ENCODE results near the gene TRIO. TPM values are rescaled to one million over a fixed set of nuclear protein-coding genes. Genes with fewer than 3 reads are reported as not detected.

Gene TRIO
- total and polyA plus RNA-seq, 2 of the 8 experiments (the other 6 are each of a cell fraction or from before 2014, with no cell fraction given): 35.1 to 69.1 TPM

DNA sequence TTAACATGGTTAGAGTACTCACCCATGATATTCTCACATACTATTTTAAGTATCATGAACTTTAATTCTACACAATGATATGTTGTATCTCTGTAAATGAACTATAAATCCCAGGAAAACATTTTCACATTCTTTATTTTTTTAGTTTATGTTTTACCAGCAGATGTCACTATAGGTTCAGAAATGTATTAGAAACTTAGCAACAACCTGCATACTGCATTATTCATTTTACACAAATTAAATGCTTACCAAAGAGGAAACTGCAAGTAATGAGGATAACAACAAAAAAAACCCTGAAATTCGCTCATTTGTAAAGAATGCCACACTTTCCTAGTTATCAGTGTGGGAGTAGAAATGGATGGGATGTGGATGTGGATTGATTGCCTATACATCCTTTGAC is 221.0 kb downstream of the TRIO start:
- Histone ChIP-seq H2BK20ac (ENCODE audit: low read length) (no peak overlapping the region), H4K20me1 (replicated peaks in 1 of 2; ENCODE audit: control insufficient read depth in 1 of 2, insufficient read depth in 2 of 2, low read length in 2 of 2) (peaks cover 2 to 3% of the 10 kb centered on the region in 2 experiments), H3K4me1 (replicated peaks in 1 of 4; ENCODE audit: control insufficient read depth in 3 of 4, insufficient read depth in 4 of 4, low read length in 3 of 4) (peaks cover 0 to 2% (median 0%) of the 10 kb centered on the region in 4 experiments; a peak in 2 of 7 replicates), H2BK15ac (ENCODE audit: low read length) (no peak overlapping the region), H4K5ac (ENCODE audit: insufficient read length, low read depth, low read length) (no peak overlapping the region), H3K27me3 (replicated peaks in 1 of 4; ENCODE audit: control insufficient read depth in 3 of 4, extremely low read depth in 1 of 4, insufficient read depth in 3 of 4, low read length in 3 of 4) (no peaks in the 10 kb centered on the region), H3K18ac (ENCODE audit: extremely low read depth, low read length) (no peak overlapping the region), H3K4ac (replicated peaks; ENCODE audit: insufficient read length, low read depth, low read length) (no peak overlapping the region), H3K4me3 (ENCODE audit: extremely low read depth in 1 of 4, insufficient read depth in 2 of 4, low read depth in 3 of 4, low read length in 4 of 4) (no peak overlapping the region), H4K8ac (ENCODE audit: extremely low read depth, insufficient read depth, low read length) (no peak overlapping the region), H3K27ac (ENCODE audit: low read depth, low read length) (no peak overlapping the region), H3K79me1 (ENCODE audit: low read depth, low read length) (no peaks in the 10 kb centered on the region), H3K9me3 (ENCODE audit: insufficient read depth in 2 of 2, low read depth in 1 of 2, low read length in 1 of 2) (no peaks in the 10 kb centered on the region), H4K91ac (replicated peaks; ENCODE audit: insufficient read length, low read length) (no peak overlapping the region), H2BK5ac (ENCODE audit: low read depth, low read length) (no peak overlapping the region), H3K4me2 (ENCODE audit: insufficient read depth in 1 of 2, low read depth in 2 of 2, low read length in 2 of 2) (no peak overlapping the region), H3K36me3 (ENCODE audit: control insufficient read depth in 2 of 4, insufficient read depth in 4 of 4, low read length in 3 of 4) (peaks cover 26 to 58% (median 50%) of the 10 kb centered on the region in 4 experiments), H3K23me2 (ENCODE audit: low read depth, low read length) (no peaks in the 10 kb centered on the region), H3K9ac (replicated peaks in 1 of 4; ENCODE audit: extremely low read depth in 1 of 4, low read depth in 3 of 4, low read length in 3 of 4) (no peak overlapping the region), H2AK5ac (ENCODE audit: low read depth, low read length) (no peak overlapping the region), H2AFZ (ENCODE audit: low read length) (no peak overlapping the region), H2BK120ac (replicated peaks; ENCODE audit: low read depth, low read length) (no peak overlapping the region), H2BK12ac (ENCODE audit: low read depth, low read length) (no peak overlapping the region), H3K14ac (ENCODE audit: insufficient read length) (no peak overlapping the region), H3K23ac (ENCODE audit: insufficient read length) (no peak overlapping the region), H3K79me2 (ENCODE audit: control insufficient read depth in 1 of 2, insufficient read depth in 2 of 2, low read length in 2 of 2) (no peaks in the 10 kb centered on the region), H3K56ac (replicated peaks; ENCODE audit: insufficient read length, low read depth, low read length) (no peak overlapping the region)
- TF ChIP-seq NRF1 (IDR thresholded peaks at IDR 0.05; ENCODE audit: low read depth, low read length) (no peak), HDAC6 (IDR thresholded peaks at IDR 0.05; ENCODE audit: low read depth, low read length) (no peak), ASH2L (IDR thresholded peaks at IDR 0.05; ENCODE audit: low read length) (no peak), POLR2A (IDR thresholded peaks at IDR 0.05; ENCODE audit: control extremely low read depth in 1 of 2, low read depth in 2 of 2, low read length in 2 of 2) (no peak), TCF12 (IDR thresholded peaks at IDR 0.05; ENCODE audit: low read depth, low read length) (no peak), SP4 (IDR thresholded peaks at IDR 0.05; ENCODE audit: low read length) (no peak), NANOG (IDR thresholded peaks at IDR 0.05; ENCODE audit: insufficient read depth, low read depth, low read length, poor library complexity, severe bottlenecking) (no peak), RXRA (IDR thresholded peaks at IDR 0.05; ENCODE audit: insufficient read depth, low read depth, low read length) (no peak), TBP (IDR thresholded peaks at IDR 0.05; ENCODE audit: low read depth, low read length) (no peak), CBX5 (IDR thresholded peaks at IDR 0.05; ENCODE audit: low read depth, low read length) (no peak), KDM1A (IDR thresholded peaks at IDR 0.05; ENCODE audit: borderline replicate concordance, low read length) (no peak), ATF2 (IDR thresholded peaks at IDR 0.05; ENCODE audit: low read length) (no peak)
- TF ChIP-seq, protein P1, sequence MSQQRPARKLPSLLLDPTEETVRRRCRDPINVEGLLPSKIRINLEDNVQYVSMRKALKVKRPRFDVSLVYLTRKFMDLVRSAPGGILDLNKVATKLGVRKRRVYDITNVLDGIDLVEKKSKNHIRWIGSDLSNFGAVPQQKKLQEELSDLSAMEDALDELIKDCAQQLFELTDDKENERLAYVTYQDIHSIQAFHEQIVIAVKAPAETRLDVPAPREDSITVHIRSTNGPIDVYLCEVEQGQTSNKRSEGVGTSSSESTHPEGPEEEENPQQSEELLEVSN (IDR thresholded peaks at IDR 0.05): no peak
- ChIA-PET POLR2A (ENCODE audit: partially characterized antibody) (no interaction called here), CTCF (ENCODE audit: partially characterized antibody) (interaction anchor here (0.7 to 15.3 kb wide), 23 partner anchors 8 to 457 kb away, joined by 3 to 155 read pairs (median 5); no protein-coding TSS in a partner anchor)
- DNase-seq (ENCODE audit: low read depth in 1 of 2, low spot score in 2 of 2) (no peak), FAIRE-seq (no peak)
- WGBS, 2 experiments (ENCODE audit: extremely low coverage in 1 of 2, insufficient coverage in 1 of 2, insufficient read length in 1 of 2, insufficient replicate concordance in 2 of 2, low coverage in 1 of 2, low lambda C conversion rate in 2 of 2, missing lambda C conversion rate in 1 of 2): 56% methylated on average over 1 of the region's 1 CpG; no CpG with 5 or more reads in 1 of the 2 experiments
